Pancreas (tissue), 10 donors: Measurements from ENCODE around the gene CXCL9. TPM values are rescaled to one million over a fixed set of nuclear protein-coding genes. Genes with fewer than 3 reads are reported as not detected.
"Not testable (repeated sequence)": the region's sequence is repeated elsewhere in the genome, so short reads cannot be mapped to it uniquely, and the experiment has no call there.

Experiments used
- ATAC-seq, 4 donors: fragments of 200-7000 bp; cut with Tn5 transposase; one replicate each; pipeline versions ENCODE4 v1.8.0 to v1.9.1; 2020; ENCODE audit warnings: mild to moderate bottlenecking in 4 of 4, moderate library complexity in 4 of 4
- DNase-seq, 6 donors: peaks; one replicate each; pipeline ENCODE4 v3.0.0-alpha.2; 2020
- FAIRE-seq: peaks from 2 replicates; lab custom pipeline; 2012; peaks lifted over from hg19 to GRCh38; lab: Jason Lieb, UNC
- H3K27ac ChIP-seq, 4 donors: fragments of 200-600 bp; sonication (generic); 1 replicate in 3 of 4; 2 replicates in 1 of 4; pipeline versions ENCODE4 v1.5.0 to v1.8.0; 2020
- H3K27me3 ChIP-seq, 4 donors: fragments of 200-600 bp; one replicate each; pipeline ENCODE4 v1.8.0; 2021
- H3K36me3 ChIP-seq, 3 donors: fragments of 200-600 bp; sonication (generic) in 1 of 3; one replicate each; pipeline versions ENCODE4 v1.5.0 to v1.8.0; 2020 to 2021
- H3K4me1 ChIP-seq, 3 donors: fragments of 200-600 bp; one replicate each; pipeline ENCODE4 v1.8.0; 2021
- H3K4me3 ChIP-seq, 4 donors: fragments of 200-600 bp; sonication (generic) in 2 of 4; one replicate each; pipeline versions ENCODE4 v1.5.0 to v1.8.0; 2020 to 2021
- H3K9me3 ChIP-seq, 4 donors: fragments of 200-600 bp; one replicate each; pipeline ENCODE4 v1.8.0; 2021
- WGBS, 2 donors: extraction: QIAGEN DNeasy Blood & Tissue Kit; methylation state at CpG; one replicate each; pipeline ENCODE4 v1.1.7; 2013; 5-methylcytosine and 5-hydroxymethylcytosine counted together
- intact Hi-C, 3 donors: fragments of 100-400 bp; cut with DNase I; formaldehyde crosslinking; loops; one replicate each; pipeline versions ENCODE4 v1.11.1 to v1.14.2; 2022
- polyA plus RNA-seq, 2 donors: library from polyadenylated mRNA; stranded (reverse); fragments of 200-250 nt; gene quantifications; one replicate each; pipeline ENCODE4 v1.2.3, GENCODE V29; 2013
- total RNA-seq, 6 donors: library from RNA; stranded (reverse); fragmentation: NEBNext Ultra II Directional in 4 of 6; extraction: Animal tissue kit (Norgen Biotek cat#: 25700) in 4 of 6; gene quantifications; one replicate each; pipeline versions ENCODE4 v1.2.1 to v1.2.4, GENCODE V29; 2021 to 2023
- TF ChIP-seq, protein P1 (sequence below), 4 donors: fragments of 200-600 bp; sonication (generic) in 3 of 4; IDR thresholded peaks; one replicate each; pipeline versions ENCODE4 v1.5.0 to v1.8.0; 2021; ENCODE audit warnings: antibody characterized with exemption in 4 of 4
- donor health status: healthy with polysubstance abuse.
- donor health status: DM: no; HTN: no; CAD: no; lungs with moderate emphysema.
- donor health status: DM: no; HTN: no; CAD: no.
- donor health status: control.
- donor health status: control.
- donor health status: Bipolar disorder and iron deficiency.
- donor health status: DM: yes; HTN: yes; CAD: no.
- donor health status: DM: no; HTN: no; CAD: no.
- donor health status: DM: no; HTN: no; CAD: no.
- donor health status: DM: yes; HTN: yes; CAD: no.

Gene CXCL9
- total and polyA plus RNA-seq, 8 donors: 0.05 to 0.87 (median 0.16) TPM; not detected in 1

DNA sequence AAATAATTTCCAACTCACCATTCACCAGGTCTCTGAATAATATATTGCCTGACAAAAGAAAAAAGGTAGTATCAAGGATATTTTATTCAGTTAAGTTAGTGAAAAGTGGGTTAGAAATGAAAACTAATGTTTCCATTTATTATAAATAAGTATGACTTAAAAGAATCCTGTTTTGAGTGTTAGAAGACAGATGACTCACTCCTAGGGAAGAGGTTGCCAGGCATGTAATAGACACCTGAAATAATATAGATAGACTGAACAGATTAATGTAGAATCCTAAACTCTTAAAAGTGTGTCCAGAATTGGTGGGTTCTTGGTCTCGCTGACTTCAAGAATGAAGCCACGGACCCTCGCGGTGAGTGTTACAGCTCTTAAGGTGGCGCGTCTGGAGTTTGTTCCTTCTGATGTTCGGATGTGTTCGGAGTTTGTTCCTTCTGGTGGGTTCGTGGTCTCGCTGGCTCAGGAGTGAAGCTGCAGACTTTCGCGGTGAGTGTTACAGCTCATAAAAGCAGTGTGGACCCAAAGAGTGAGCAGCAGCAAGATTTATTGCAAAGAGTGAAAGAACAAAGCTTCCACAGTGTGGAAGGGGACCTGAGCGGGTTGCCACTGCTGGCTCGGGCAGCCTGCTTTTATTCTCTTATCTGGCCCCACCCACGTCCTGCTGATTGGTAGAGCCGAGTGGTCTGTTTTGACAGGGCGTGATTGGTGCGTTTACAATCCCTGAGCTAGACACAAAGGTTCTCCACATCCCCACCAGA lies 35.1 kb upstream of the CXCL9 start:
- H3K4me1 ChIP-seq, FAIRE-seq, ATAC-seq, H3K27me3 ChIP-seq, H3K4me3 ChIP-seq, H3K36me3 ChIP-seq, H3K9me3 ChIP-seq, H3K27ac ChIP-seq, intact Hi-C loops, DNase-seq: not testable (repeated sequence)
- 87 to 89% methylated on average over 16 of the region's 18 CpGs for WGBS, 2 donors

DNA sequence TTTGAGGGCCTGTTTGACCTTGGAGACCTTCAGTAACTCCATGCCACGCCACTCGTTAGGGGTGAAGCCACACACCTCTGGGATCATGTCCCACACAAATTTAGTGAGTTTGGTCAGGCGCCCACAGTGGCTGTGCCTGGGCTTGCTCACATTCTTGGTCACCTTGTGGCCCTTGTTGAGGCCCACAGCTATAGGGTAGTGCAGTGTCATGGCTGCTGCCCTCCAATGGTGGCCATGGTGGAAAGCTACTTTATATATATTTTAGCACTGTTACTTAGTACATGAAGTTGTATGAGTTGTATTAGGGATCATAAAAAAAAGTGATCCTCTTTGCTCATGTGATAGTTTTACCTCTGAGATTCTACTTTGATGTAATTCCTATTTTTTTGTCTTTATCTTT lies 29.5 kb upstream of the CXCL9 start:
- no peak for FAIRE-seq
- TF ChIP-seq, protein P1, sequence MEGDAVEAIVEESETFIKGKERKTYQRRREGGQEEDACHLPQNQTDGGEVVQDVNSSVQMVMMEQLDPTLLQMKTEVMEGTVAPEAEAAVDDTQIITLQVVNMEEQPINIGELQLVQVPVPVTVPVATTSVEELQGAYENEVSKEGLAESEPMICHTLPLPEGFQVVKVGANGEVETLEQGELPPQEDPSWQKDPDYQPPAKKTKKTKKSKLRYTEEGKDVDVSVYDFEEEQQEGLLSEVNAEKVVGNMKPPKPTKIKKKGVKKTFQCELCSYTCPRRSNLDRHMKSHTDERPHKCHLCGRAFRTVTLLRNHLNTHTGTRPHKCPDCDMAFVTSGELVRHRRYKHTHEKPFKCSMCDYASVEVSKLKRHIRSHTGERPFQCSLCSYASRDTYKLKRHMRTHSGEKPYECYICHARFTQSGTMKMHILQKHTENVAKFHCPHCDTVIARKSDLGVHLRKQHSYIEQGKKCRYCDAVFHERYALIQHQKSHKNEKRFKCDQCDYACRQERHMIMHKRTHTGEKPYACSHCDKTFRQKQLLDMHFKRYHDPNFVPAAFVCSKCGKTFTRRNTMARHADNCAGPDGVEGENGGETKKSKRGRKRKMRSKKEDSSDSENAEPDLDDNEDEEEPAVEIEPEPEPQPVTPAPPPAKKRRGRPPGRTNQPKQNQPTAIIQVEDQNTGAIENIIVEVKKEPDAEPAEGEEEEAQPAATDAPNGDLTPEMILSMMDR (IDR thresholded peaks at IDR 0.05): no peak
- peak in 1 of 4 donors; percentile 8 for ATAC-seq
- Histone ChIP-seq H3K36me3 (no peaks in the 10 kb centered on the region), H3K4me3 (no peak overlapping the region), H3K27ac (peak overlapping the region in 2 of 4 donors; percentile 46 to 55), H3K27me3 (no peaks in the 10 kb centered on the region), H3K9me3 (no peaks in the 10 kb centered on the region), H3K4me1 (peaks cover 5 to 15% (median 14%) of the 10 kb centered on the region in 3 donors)
- WGBS, 2 donors: 70% methylated on average over 3 of the region's 3 CpGs
- intact Hi-C loops: no loop called here
- no peak for DNase-seq

DNA sequence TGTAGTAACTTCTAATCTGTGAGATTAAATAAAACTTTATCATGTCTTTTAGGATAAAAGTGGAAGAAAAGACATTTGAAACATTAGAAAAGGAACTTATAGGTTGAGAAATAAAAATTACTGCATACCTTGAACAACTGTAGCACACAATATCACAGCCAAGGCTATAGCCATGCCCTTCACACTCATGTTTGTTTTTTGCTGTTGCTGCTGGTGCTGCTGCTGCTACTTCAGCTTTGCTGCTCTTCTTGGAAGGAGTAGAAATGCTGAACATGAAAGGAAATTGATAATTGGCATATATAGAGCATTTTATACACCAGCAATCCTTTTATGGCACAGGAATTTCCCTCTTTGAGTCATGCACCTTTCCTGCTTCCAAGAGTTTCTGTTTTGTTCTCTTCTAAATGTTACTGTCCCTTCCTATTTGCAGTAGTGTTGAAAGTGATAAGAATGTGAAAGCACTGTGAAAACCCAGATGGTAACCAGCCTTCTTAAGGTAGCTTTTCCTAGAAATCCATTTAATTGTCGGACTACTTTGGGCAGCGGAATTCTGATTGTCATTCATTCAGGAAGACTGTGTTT lies 28.6 kb upstream of the CXCL9 start, which contains the start of gene CXCL11:
TSS of gene CXCL11 (minus strand) at position 272 of the 582 bp plus-strand sequence. CDS start at position 189, 83 bp downstream.
- TF ChIP-seq, protein P1 (IDR thresholded peaks at IDR 0.05): no peak
- no peaks in the 10 kb centered on the region for H3K36me3 ChIP-seq
- peak within 1 kb of the TSS in 2 of 4 donors; percentile 15 to 26 for H3K4me3 ChIP-seq
- FAIRE-seq: no peak
- H3K27ac ChIP-seq: peak within 1 kb of the TSS in 2 of 4 donors; percentile 46 to 55
- intact Hi-C loops: no loop called here
- peaks cover 5 to 15% (median 14%) of the 10 kb centered on the region in 3 donors for H3K4me1 ChIP-seq
- 26 to 38% methylated on average over 2 of the region's 2 CpGs for WGBS, 2 donors
- ATAC-seq: peak; percentile 85 to 93 (median 92)
- no peaks in the 10 kb centered on the region for H3K9me3 ChIP-seq
- no peak for DNase-seq
- H3K27me3 ChIP-seq: no peaks in the 10 kb centered on the region

DNA sequence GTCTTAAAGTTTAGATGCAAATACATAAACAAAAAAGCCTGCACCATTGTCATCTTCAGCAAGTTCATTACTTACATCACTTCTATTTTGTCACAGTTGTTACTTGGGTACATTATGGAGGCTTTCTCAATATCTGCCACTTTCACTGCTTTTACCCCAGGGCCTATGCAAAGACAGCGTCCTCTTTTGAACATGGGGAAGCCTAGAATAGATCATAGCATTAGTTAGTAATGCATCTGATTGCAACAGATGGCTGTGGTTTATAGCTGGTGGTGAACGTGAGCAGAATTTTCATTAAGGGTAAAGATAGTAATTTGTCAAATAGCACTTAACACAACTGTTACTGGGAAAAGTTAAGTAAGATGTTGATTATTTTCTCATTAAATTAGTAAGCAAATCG lies 27.8 kb upstream of the CXCL9 start:
- Histone ChIP-seq H3K9me3 (no peaks in the 10 kb centered on the region), H3K27me3 (no peaks in the 10 kb centered on the region), H3K4me1 (peaks cover 5 to 15% (median 14%) of the 10 kb centered on the region in 3 donors), H3K4me3 (peak overlapping the region in 2 of 4 donors; percentile 15 to 26), H3K36me3 (no peaks in the 10 kb centered on the region), H3K27ac (no peak overlapping the region)
- DNase-seq: no peak
- ATAC-seq: peak in 3 of 4 donors; percentile 32 to 53 (median 44)
- TF ChIP-seq, protein P1 (IDR thresholded peaks at IDR 0.05): no peak
- WGBS, 2 donors: 42 to 48% methylated on average over 3 of the region's 3 CpGs
- FAIRE-seq: no peak
- intact Hi-C loops: no loop called here

DNA sequence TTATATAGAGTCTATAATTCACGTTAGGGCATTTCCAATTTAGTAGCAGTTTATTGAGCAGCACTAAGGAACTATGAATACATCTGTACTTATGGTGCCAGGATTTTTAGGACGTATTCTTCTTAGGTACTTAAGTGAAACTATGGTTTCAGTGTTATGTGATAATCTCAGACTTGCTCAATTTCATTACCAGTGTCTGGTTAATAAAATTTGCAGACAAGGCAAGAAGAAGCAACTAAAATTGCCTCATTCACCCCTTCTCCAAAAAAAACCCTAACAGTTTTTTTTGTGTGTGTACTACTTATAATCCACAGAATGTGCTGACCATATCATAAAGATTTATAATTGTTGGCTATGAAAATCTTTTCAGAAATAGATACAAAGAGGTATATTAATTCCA lies 22.0 kb upstream of the CXCL9 start:
- no peak overlapping the region for H3K27ac ChIP-seq
- FAIRE-seq: no peak
- 74 to 84% methylated on average over 2 of the region's 2 CpGs for WGBS, 2 donors
- H3K4me1 ChIP-seq: no peaks in the 10 kb centered on the region
- no peaks in the 10 kb centered on the region for H3K27me3 ChIP-seq
- no peak overlapping the region for H3K4me3 ChIP-seq
- H3K9me3 ChIP-seq: no peaks in the 10 kb centered on the region
- ATAC-seq: peak in 1 of 4 donors; percentile 25
- intact Hi-C loops: no loop called here
- no peaks in the 10 kb centered on the region for H3K36me3 ChIP-seq
- no peak for DNase-seq
- TF ChIP-seq, protein P1 (IDR thresholded peaks at IDR 0.05): no peak
